H1 (cell line): ENCODE results near the gene ERI3. TPM values are rescaled to one million over a fixed set of nuclear protein-coding genes. Genes with fewer than 3 reads are reported as not detected.

Experiments
- EP300 ChIP-seq, 2 experiments: IDR thresholded peaks; 1 replicate in 1 of 2; 2 replicates in 1 of 2; pipeline ENCODE4 v1.6.1; 2011 to 2012; ENCODE audit warnings: low read depth in 2 of 2, low read length in 2 of 2, mild to moderate bottlenecking in 2 of 2, borderline replicate concordance in 1 of 2, inconsistent platforms in 1 of 2, moderate library complexity in 1 of 2
- polyA plus RNA-seq, 7 experiments: library from polyadenylated mRNA; depleted of rRNA in 3 of 7; stranded (reverse) in 5 of 7; unstranded in 2 of 7; fragments of >200 nt in 5 of 7; fragments of 200-250 nt in 2 of 7; gene quantifications; 1 replicate in 5 of 7; 2 replicates in 1 of 7; 4 replicates in 1 of 7; pipeline versions ENCODE4 v1.2.1 to v1.2.3, GENCODE V29; 2011 to 2013; ENCODE audit warnings: missing spikeins in 2 of 7, mixed read lengths in 2 of 7
- total RNA-seq: library from RNA; stranded (reverse); fragmentation: NEBNext Ultra II Directional; extraction: Animal tissue kit (Norgen Biotek cat#: 25700); gene quantifications from 2 replicates; pipeline ENCODE4 v1.2.1, GENCODE V29; 2021

The ERI3 gene
- total and polyA plus RNA-seq, 2 of the 8 experiments (the other 6 are each of a cell fraction or from before 2014, with no cell fraction given) = 81.1 to 199 TPM

DNA sequence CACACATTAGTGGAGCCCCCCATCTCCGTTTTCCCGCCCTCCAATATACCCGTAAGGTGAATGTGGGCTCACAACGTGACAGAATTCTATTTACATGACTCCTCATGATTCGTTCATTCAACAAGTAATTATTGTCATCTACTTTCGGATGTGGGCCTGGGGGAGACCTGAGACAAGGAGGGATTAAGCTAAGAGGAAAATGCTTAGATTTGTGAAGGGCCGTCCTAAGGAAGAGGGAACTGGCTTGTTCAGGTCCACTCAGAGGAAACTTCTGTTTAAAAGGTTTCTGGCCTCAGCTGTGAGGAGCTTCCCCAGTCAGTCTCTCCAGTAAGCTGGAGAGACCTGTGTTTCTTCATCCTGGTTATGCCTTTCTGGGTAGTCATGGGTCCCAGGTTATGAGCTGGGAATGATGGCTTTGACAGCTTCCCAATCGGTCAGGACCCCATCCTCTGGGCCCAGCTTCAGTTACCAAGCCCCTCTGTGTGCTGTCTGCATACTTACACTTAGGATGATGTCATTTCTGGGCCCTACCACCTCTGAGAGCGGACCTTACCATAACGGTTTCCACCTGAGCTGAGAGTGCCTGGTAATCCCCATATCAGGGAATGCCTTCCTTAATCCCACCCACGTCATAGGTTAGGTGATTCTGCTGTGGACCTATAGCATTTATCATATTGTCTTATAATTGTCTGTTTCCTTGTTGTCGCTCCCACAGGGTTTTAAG lies 687 bp upstream of the ERI3 start (continued):
- no peak for TF ChIP-seq EP300 (IDR thresholded peaks at IDR 0.05; ENCODE audit: borderline replicate concordance in 1 of 2, low read depth in 2 of 2, low read length in 2 of 2)
